ENCODE results near the gene LDLRAD4. TPM values are rescaled to one million over a fixed set of nuclear protein-coding genes. Genes with fewer than 3 reads are reported as not detected.

Gene LDLRAD4
- total and polyA plus RNA-seq, 2 experiments from 2014 or later = 0.73 to 1.9 TPM

DNA sequence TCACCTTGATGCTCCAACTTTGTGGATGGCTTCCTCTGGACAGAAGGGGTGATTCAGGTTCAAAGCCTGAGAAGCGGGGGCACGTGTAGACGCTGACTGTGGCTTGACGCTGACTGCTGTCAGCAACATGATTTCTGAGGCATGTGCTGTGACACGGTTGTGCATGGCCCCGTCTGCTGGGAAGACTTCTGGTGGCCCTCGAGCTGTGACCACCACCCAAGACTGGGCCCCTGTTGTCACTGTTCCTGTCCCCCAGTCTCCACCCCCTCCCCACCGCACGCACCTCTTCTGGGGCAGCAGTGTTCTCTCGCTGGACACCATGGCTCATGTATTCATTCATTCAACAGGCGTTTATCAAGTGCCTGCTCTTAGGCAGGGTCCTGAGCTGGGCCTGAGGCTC is 262.8 kb downstream of the LDLRAD4 start:
- Mint-ChIP-seq H3K4me1 (peaks cover 5% of the 10 kb centered on the region; the same call in 2 of the 3 replicates), H3K27ac (no peak overlapping the region), H3K9me3 (peaks cover 8% of the 10 kb centered on the region; the same call in 2 of the 3 replicates), H3K36me3 (ENCODE audit: low read depth) (no peaks in the 10 kb centered on the region), H3K4me3 (no peak overlapping the region), H3K27me3 (ENCODE audit: insufficient read depth, low read depth, poor library complexity) (peaks cover 8% of the 10 kb centered on the region)
- no peak for DNase-seq (ENCODE audit: low spot score)
- Histone ChIP-seq H2AFZ (no peak overlapping the region), H3K4me1 (ENCODE audit: insufficient read depth) (peaks cover 5% of the 10 kb centered on the region), H3F3A (replicated peaks; ENCODE audit: low read depth) (no peaks in the 10 kb centered on the region), H4K20me1 (replicated peaks; ENCODE audit: insufficient read depth) (no peaks in the 10 kb centered on the region), H3K9me2 (ENCODE audit: insufficient read depth) (no peaks in the 10 kb centered on the region), H3K36me3 (ENCODE audit: insufficient read depth) (no peaks in the 10 kb centered on the region), H3K4me3 (no peak overlapping the region), H3K4me2 (no peak overlapping the region), H3K27me3 (ENCODE audit: insufficient read depth) (no peaks in the 10 kb centered on the region), H3K27ac (ENCODE audit: low read depth) (no peak overlapping the region), H3K79me2 (replicated peaks; ENCODE audit: insufficient read depth) (no peaks in the 10 kb centered on the region)
- ATAC-seq = no peak
- TF ChIP-seq CREB1 (CRISPR knock-in tag; IDR thresholded peaks at IDR 0.05; ENCODE audit: low read depth) = no peak
- TF ChIP-seq, protein P1, sequence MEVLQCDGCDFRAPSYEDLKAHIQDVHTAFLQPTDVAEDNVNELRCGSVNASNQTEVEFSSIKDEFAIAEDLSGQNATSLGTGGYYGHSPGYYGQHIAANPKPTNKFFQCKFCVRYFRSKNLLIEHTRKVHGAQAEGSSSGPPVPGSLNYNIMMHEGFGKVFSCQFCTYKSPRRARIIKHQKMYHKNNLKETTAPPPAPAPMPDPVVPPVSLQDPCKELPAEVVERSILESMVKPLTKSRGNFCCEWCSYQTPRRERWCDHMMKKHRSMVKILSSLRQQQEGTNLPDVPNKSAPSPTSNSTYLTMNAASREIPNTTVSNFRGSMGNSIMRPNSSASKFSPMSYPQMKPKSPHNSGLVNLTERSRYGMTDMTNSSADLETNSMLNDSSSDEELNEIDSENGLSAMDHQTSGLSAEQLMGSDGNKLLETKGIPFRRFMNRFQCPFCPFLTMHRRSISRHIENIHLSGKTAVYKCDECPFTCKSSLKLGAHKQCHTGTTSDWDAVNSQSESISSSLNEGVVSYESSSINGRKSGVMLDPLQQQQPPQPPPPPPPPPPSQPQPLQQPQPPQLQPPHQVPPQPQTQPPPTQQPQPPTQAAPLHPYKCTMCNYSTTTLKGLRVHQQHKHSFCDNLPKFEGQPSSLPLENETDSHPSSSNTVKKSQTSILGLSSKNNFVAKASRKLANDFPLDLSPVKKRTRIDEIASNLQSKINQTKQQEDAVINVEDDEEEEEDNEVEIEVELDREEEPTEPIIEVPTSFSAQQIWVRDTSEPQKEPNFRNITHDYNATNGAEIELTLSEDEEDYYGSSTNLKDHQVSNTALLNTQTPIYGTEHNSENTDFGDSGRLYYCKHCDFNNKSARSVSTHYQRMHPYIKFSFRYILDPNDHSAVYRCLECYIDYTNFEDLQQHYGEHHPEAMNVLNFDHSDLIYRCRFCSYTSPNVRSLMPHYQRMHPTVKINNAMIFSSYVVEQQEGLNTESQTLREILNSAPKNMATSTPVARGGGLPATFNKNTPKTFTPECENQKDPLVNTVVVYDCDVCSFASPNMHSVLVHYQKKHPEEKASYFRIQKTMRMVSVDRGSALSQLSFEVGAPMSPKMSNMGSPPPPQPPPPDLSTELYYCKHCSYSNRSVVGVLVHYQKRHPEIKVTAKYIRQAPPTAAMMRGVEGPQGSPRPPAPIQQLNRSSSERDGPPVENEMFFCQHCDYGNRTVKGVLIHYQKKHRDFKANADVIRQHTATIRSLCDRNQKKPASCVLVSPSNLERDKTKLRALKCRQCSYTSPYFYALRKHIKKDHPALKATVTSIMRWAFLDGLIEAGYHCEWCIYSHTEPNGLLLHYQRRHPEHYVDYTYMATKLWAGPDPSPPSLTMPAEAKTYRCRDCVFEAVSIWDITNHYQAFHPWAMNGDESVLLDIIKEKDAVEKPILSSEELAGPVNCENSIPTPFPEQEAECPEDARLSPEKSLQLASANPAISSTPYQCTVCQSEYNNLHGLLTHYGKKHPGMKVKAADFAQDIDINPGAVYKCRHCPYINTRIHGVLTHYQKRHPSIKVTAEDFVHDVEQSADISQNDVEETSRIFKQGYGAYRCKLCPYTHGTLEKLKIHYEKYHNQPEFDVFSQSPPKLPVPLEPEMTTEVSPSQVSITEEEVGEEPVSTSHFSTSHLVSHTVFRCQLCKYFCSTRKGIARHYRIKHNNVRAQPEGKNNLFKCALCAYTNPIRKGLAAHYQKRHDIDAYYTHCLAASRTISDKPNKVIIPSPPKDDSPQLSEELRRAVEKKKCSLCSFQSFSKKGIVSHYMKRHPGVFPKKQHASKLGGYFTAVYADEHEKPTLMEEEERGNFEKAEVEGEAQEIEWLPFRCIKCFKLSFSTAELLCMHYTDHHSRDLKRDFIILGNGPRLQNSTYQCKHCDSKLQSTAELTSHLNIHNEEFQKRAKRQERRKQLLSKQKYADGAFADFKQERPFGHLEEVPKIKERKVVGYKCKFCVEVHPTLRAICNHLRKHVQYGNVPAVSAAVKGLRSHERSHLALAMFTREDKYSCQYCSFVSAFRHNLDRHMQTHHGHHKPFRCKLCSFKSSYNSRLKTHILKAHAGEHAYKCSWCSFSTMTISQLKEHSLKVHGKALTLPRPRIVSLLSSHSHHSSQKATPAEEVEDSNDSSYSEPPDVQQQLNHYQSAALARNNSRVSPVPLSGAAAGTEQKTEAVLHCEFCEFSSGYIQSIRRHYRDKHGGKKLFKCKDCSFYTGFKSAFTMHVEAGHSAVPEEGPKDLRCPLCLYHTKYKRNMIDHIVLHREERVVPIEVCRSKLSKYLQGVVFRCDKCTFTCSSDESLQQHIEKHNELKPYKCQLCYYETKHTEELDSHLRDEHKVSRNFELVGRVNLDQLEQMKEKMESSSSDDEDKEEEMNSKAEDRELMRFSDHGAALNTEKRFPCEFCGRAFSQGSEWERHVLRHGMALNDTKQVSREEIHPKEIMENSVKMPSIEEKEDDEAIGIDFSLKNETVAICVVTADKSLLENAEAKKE (CRISPR knock-in tag; IDR thresholded peaks at IDR 0.05) = no peak
- no peak for TF ChIP-seq JUNB (IDR thresholded peaks at IDR 0.05; ENCODE audit: unreplicated experiment)
- no peak for TF ChIP-seq CTCF (conservative IDR thresholded peaks at IDR 0.05; ENCODE audit: low read depth in 2 of 2)
- TF ChIP-seq, protein P2, sequence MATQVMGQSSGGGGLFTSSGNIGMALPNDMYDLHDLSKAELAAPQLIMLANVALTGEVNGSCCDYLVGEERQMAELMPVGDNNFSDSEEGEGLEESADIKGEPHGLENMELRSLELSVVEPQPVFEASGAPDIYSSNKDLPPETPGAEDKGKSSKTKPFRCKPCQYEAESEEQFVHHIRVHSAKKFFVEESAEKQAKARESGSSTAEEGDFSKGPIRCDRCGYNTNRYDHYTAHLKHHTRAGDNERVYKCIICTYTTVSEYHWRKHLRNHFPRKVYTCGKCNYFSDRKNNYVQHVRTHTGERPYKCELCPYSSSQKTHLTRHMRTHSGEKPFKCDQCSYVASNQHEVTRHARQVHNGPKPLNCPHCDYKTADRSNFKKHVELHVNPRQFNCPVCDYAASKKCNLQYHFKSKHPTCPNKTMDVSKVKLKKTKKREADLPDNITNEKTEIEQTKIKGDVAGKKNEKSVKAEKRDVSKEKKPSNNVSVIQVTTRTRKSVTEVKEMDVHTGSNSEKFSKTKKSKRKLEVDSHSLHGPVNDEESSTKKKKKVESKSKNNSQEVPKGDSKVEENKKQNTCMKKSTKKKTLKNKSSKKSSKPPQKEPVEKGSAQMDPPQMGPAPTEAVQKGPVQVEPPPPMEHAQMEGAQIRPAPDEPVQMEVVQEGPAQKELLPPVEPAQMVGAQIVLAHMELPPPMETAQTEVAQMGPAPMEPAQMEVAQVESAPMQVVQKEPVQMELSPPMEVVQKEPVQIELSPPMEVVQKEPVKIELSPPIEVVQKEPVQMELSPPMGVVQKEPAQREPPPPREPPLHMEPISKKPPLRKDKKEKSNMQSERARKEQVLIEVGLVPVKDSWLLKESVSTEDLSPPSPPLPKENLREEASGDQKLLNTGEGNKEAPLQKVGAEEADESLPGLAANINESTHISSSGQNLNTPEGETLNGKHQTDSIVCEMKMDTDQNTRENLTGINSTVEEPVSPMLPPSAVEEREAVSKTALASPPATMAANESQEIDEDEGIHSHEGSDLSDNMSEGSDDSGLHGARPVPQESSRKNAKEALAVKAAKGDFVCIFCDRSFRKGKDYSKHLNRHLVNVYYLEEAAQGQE (IDR thresholded peaks at IDR 0.05; ENCODE audit: unreplicated experiment) = no peak
- no peak for TF ChIP-seq ETS1 (IDR thresholded peaks at IDR 0.05)
- no peak for TF ChIP-seq NANOG (IDR thresholded peaks at IDR 0.05; ENCODE audit: borderline replicate concordance)
- TF ChIP-seq POLR2AphosphoS5 (IDR thresholded peaks at IDR 0.05; ENCODE audit: low read depth) = no peak
- no peak for TF ChIP-seq STAT1 (IDR thresholded peaks at IDR 0.05; ENCODE audit: unreplicated experiment)
- no peak for TF ChIP-seq EZH2 (IDR thresholded peaks at IDR 0.05; ENCODE audit: low read depth, unreplicated experiment)
- no peak for TF ChIP-seq EZH2phosphoT487 (IDR thresholded peaks at IDR 0.05; ENCODE audit: unreplicated experiment)
- no peak for TF ChIP-seq ZNF114 (CRISPR knock-in tag; IDR thresholded peaks at IDR 0.05)
- TF ChIP-seq ZNF331 (CRISPR knock-in tag; IDR thresholded peaks at IDR 0.05; ENCODE audit: low read depth) = no peak

Measured in GM23338 (cell line).